ENCODE results near the gene BCAS4.
"Not testable (repeated sequence)": the region's sequence is repeated elsewhere in the genome, so short reads cannot be mapped to it uniquely, and the experiment has no call there.

BCAS4 gene

GRCh38 chr20:50762045-50762422 lies 32.8 kb upstream of the BCAS4 start:
- H3K4me1 ChIP-seq (ENCODE audit: insufficient read depth, low read length) = peaks cover 16% of the 10 kb centered on the region
- no peaks in the 10 kb centered on the region for H3K36me3 ChIP-seq (ENCODE audit: insufficient read depth, low read length)
- H3K4me3 ChIP-seq (ENCODE audit: low read depth in 1 of 2, low read length in 2 of 2) = no peak overlapping the region
- no peaks in the 10 kb centered on the region for H3K9me3 ChIP-seq (ENCODE audit: low read length)
- no peak overlapping the region for H3K9ac ChIP-seq (ENCODE audit: low read length)
- H3K27me3 ChIP-seq (ENCODE audit: control insufficient read depth in 1 of 2, insufficient read depth in 2 of 2, low read length in 2 of 2) = no peaks in the 10 kb centered on the region
- no peak overlapping the region for H3K27ac ChIP-seq (ENCODE audit: low read depth, low read length)

GRCh38 chr20:50762435-50763220 lies 32.2 kb upstream of the BCAS4 start:
- H3K27me3 ChIP-seq (ENCODE audit: control insufficient read depth in 1 of 2, insufficient read depth in 2 of 2, low read length in 2 of 2) = no peaks in the 10 kb centered on the region
- peaks cover 16% of the 10 kb centered on the region for H3K4me1 ChIP-seq (ENCODE audit: insufficient read depth, low read length)
- H3K4me3 ChIP-seq (ENCODE audit: low read depth in 1 of 2, low read length in 2 of 2) = no peak overlapping the region
- H3K9ac ChIP-seq (ENCODE audit: low read length) = no peak overlapping the region
- no peak overlapping the region for H3K27ac ChIP-seq (ENCODE audit: low read depth, low read length)
- H3K36me3 ChIP-seq (ENCODE audit: insufficient read depth, low read length) = no peaks in the 10 kb centered on the region
- no peaks in the 10 kb centered on the region for H3K9me3 ChIP-seq (ENCODE audit: low read length)

- peaks cover 16% of the 10 kb centered on the region for H3K4me1 ChIP-seq (ENCODE audit: insufficient read depth, low read length)
- H3K9me3 ChIP-seq (ENCODE audit: low read length); H3K36me3 ChIP-seq (ENCODE audit: insufficient read depth, low read length); H3K27ac ChIP-seq (ENCODE audit: low read depth, low read length); H3K27me3 ChIP-seq (ENCODE audit: control insufficient read depth in 1 of 2, insufficient read depth in 2 of 2, low read length in 2 of 2); H3K9ac ChIP-seq (ENCODE audit: low read length); H3K4me3 ChIP-seq (ENCODE audit: low read depth in 1 of 2, low read length in 2 of 2): not testable (repeated sequence)
Observed at GRCh38 chr20:50763550-50764458, 31.1 kb upstream of the BCAS4 start.

GRCh38 chr20:50765251-50765650 lies 29.6 kb upstream of the BCAS4 start:
- not testable (repeated sequence) for H3K27ac ChIP-seq (ENCODE audit: low read depth, low read length); H3K36me3 ChIP-seq (ENCODE audit: insufficient read depth, low read length); H3K27me3 ChIP-seq (ENCODE audit: control insufficient read depth in 1 of 2, insufficient read depth in 2 of 2, low read length in 2 of 2); H3K4me3 ChIP-seq (ENCODE audit: low read depth in 1 of 2, low read length in 2 of 2); H3K9ac ChIP-seq (ENCODE audit: low read length); H3K9me3 ChIP-seq (ENCODE audit: low read length)
- H3K4me1 ChIP-seq (ENCODE audit: insufficient read depth, low read length) = peaks cover 16% of the 10 kb centered on the region

- Histone ChIP-seq H3K4me3 (ENCODE audit: low read depth in 1 of 2, low read length in 2 of 2) (no peak overlapping the region), H3K36me3 (ENCODE audit: insufficient read depth, low read length) (no peaks in the 10 kb centered on the region), H3K9me3 (ENCODE audit: low read length) (no peaks in the 10 kb centered on the region), H3K4me1 (ENCODE audit: insufficient read depth, low read length) (peaks cover 16% of the 10 kb centered on the region), H3K9ac (ENCODE audit: low read length) (no peak overlapping the region), H3K27me3 (ENCODE audit: control insufficient read depth in 1 of 2, insufficient read depth in 2 of 2, low read length in 2 of 2) (no peaks in the 10 kb centered on the region), H3K27ac (ENCODE audit: low read depth, low read length) (no peak overlapping the region)
Observed at GRCh38 chr20:50765674-50766073, 29.2 kb upstream of the BCAS4 start.

- H3K27me3 ChIP-seq (ENCODE audit: control insufficient read depth in 1 of 2, insufficient read depth in 2 of 2, low read length in 2 of 2); H3K36me3 ChIP-seq (ENCODE audit: insufficient read depth, low read length); H3K9me3 ChIP-seq (ENCODE audit: low read length); H3K9ac ChIP-seq (ENCODE audit: low read length); H3K4me3 ChIP-seq (ENCODE audit: low read depth in 1 of 2, low read length in 2 of 2); H3K27ac ChIP-seq (ENCODE audit: low read depth, low read length); H3K4me1 ChIP-seq (ENCODE audit: insufficient read depth, low read length): not testable (repeated sequence)
Observed at GRCh38 chr20:50766955-50767809, 27.7 kb upstream of the BCAS4 start.

GRCh38 chr20:50768991-50769390 lies 25.9 kb upstream of the BCAS4 start:
- H3K9me3 ChIP-seq (ENCODE audit: low read length); H3K27me3 ChIP-seq (ENCODE audit: control insufficient read depth in 1 of 2, insufficient read depth in 2 of 2, low read length in 2 of 2): not testable (repeated sequence)

GRCh38 chr20:50769551-50770085 lies 25.2 kb upstream of the BCAS4 start:
- not testable (repeated sequence) for H3K27me3 ChIP-seq (ENCODE audit: control insufficient read depth in 1 of 2, insufficient read depth in 2 of 2, low read length in 2 of 2); H3K4me1 ChIP-seq (ENCODE audit: insufficient read depth, low read length); H3K27ac ChIP-seq (ENCODE audit: low read depth, low read length); H3K9ac ChIP-seq (ENCODE audit: low read length); H3K36me3 ChIP-seq (ENCODE audit: insufficient read depth, low read length); H3K4me3 ChIP-seq (ENCODE audit: low read depth in 1 of 2, low read length in 2 of 2); H3K9me3 ChIP-seq (ENCODE audit: low read length)

More at GRCh38 chr20:50768991-50769390, 25.9 kb upstream of the BCAS4 start:
- H3K4me1 ChIP-seq (ENCODE audit: insufficient read depth, low read length); H3K27ac ChIP-seq (ENCODE audit: low read depth, low read length); H3K9ac ChIP-seq (ENCODE audit: low read length); H3K36me3 ChIP-seq (ENCODE audit: insufficient read depth, low read length); H3K4me3 ChIP-seq (ENCODE audit: low read depth in 1 of 2, low read length in 2 of 2): not testable (repeated sequence)

- not testable (repeated sequence) for H3K27ac ChIP-seq (ENCODE audit: low read depth, low read length); H3K9ac ChIP-seq (ENCODE audit: low read length); H3K36me3 ChIP-seq (ENCODE audit: insufficient read depth, low read length); H3K4me1 ChIP-seq (ENCODE audit: insufficient read depth, low read length); H3K4me3 ChIP-seq (ENCODE audit: low read depth in 1 of 2, low read length in 2 of 2); H3K9me3 ChIP-seq (ENCODE audit: low read length); H3K27me3 ChIP-seq (ENCODE audit: control insufficient read depth in 1 of 2, insufficient read depth in 2 of 2, low read length in 2 of 2)
Observed at GRCh38 chr20:50771419-50772080, 23.3 kb upstream of the BCAS4 start.

- Histone ChIP-seq H3K27me3 (ENCODE audit: control insufficient read depth in 1 of 2, insufficient read depth in 2 of 2, low read length in 2 of 2) (no peaks in the 10 kb centered on the region), H3K27ac (ENCODE audit: low read depth, low read length) (no peak overlapping the region), H3K9me3 (ENCODE audit: low read length) (no peaks in the 10 kb centered on the region), H3K4me3 (ENCODE audit: low read depth in 1 of 2, low read length in 2 of 2) (no peak overlapping the region), H3K36me3 (ENCODE audit: insufficient read depth, low read length) (no peaks in the 10 kb centered on the region), H3K4me1 (ENCODE audit: insufficient read depth, low read length) (no peaks in the 10 kb centered on the region), H3K9ac (ENCODE audit: low read length) (no peak overlapping the region)
Observed at GRCh38 chr20:50772420-50773185, 22.3 kb upstream of the BCAS4 start.
